GM10266 (cell line): ENCODE measurements around the gene COL23A1.

Experiments
- DNase-seq: peaks from one replicate; pipeline ENCODE4 v3.0.0; 2012; ENCODE audit errors: extremely low spot score
- CTCF ChIP-seq: IDR thresholded peaks from 2 replicates; pipeline ENCODE4 v1.5.1; 2012; ENCODE audit warnings: mild to moderate bottlenecking, low read depth; ENCODE audit not compliant: control insufficient read depth, insufficient read depth; ENCODE audit errors: missing control alignments

COL23A1 gene

DNA sequence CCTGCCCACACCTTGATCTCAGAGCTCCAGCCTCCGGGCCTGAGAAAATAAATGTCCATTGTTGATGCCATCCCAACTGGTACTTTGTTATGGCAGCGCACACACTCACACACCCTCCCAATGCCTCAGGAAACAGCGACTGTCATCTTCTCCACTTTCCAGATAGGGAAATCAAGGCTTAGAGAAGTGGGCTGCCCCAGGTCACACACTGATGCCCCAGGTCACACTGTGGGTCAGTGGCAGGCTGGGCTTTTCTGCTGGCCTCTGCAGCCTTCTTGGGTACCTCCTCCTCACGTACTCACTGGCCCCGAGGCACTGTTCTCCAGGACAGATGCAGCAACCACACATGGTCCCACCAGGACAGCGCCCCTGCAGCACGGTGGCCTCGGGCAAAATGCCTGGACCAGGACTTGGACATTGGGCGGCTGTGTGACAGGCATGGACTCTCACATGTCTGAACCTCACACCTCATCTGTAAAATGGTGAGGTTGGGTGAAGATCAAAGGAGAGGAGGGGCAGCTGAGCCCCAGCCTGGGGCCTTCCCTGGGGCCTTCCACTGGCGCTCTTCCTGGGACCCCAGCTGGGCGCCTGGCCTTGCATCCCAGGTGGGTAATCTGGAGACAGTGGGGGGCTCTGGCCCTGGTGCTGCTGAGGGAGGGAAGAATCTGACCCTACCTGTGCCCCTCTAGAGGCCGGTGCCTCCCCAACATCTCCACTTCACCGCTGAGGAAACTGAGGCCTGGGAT, 156.0 kb downstream of the COL23A1 start:
- no peak for DNase-seq
- no peak for TF ChIP-seq CTCF

DNA sequence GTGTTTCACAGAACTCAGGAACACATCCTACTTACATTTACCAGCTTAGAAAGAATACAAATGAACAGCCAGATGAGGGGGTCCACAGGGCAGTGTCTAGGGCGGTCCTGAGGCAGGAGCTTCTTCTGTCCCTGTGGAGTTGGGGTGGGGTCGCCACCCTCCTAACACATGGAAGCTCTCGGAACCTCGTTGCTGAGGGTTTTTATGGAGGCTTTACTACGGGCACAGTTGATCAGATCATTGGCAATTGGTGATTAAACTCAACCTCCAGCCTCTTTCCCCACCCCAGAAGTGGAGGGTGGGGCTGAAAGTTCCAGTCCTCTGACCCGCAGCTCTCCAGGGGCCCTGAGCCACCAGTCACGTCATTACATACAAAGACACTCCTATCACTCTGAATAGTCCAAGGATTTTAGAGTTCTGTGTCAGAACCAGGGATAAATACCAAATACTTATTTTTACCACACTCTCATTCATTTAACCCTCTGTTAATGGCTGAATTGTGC, 156.9 kb downstream of the COL23A1 start:
- no peak for TF ChIP-seq CTCF
- DNase-seq = no peak

DNA sequence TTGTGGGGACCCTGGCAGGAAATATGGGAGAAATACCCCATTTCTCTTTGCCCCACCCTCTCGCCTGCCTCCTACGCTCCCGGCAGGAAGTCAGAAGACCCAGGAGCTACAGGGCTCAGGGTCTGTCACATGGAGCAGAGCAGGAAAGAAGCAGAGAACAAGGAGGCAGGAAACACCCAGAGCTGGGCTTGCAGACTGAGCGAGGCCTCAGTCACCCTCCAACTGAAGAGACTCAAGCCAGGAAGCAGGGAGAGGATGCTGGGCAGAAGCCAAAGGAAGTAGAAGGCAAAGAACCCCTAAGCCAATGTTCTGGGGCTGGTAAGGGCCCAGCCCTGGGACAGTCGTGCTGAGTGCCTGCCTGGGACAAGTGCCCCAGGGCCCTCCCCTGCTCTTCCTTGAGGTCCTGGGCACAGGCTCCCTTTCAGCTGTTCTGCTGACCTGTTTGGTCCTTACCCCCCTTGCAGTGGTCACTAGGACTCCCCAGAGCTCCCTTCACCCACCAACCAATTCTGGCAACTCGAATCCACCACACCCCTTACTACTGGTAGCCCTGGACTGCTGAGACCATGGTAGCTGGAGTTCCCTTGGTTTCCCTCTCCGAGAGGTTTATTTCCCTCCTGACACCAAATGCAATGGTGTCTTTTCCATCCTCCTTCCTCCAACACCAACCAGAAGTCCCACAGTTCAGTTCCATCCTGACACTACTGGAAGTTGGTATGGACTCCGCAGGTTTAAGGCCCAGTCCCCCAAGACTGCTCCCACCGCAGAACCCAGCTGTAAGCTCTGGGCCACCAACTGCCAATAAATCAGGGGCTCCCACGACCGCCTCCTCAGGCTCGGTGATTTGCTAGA, 157.5 kb downstream of the COL23A1 start:
- no peak for TF ChIP-seq CTCF
- DNase-seq = no peak

GRCh38 chr5:178431782-178432165, 158.4 kb downstream of the COL23A1 start:
- no peak for TF ChIP-seq CTCF
- no peak for DNase-seq

DNA sequence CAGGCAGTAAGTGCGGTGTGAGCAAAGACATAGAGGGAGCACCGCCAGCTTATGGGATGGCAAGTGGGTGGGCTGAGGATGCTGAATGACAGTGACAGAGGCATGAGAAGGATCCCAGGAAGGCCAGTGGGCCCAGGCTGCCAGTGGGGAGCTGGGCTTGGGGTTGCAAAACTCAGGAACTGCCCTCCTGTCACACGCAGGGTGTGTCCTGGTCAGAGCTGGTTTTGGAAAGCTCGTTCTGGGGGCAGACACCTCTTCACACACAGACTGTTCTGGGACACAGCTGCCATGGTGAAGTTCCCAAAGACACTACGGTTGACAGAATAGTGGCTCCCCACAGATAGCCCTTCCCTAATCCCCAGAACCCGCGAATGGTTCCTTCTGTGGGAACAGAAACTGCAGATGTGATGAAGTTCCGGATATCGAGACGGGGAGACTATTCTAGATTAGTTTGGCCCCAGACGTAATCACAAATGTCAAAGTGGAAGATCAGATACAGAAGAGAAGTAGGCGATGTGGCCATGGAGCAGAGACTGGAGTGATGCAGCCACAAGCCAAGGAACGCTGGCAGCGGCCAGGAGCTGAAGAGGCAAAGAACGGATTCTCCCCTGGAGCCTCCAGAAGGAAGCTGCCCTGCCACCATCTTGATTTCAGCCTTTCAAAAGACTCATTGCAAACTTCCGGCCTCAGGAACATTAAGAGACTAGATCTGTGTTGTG, 159.0 kb downstream of the COL23A1 start:
- no peak for DNase-seq
- no peak for TF ChIP-seq CTCF

DNA sequence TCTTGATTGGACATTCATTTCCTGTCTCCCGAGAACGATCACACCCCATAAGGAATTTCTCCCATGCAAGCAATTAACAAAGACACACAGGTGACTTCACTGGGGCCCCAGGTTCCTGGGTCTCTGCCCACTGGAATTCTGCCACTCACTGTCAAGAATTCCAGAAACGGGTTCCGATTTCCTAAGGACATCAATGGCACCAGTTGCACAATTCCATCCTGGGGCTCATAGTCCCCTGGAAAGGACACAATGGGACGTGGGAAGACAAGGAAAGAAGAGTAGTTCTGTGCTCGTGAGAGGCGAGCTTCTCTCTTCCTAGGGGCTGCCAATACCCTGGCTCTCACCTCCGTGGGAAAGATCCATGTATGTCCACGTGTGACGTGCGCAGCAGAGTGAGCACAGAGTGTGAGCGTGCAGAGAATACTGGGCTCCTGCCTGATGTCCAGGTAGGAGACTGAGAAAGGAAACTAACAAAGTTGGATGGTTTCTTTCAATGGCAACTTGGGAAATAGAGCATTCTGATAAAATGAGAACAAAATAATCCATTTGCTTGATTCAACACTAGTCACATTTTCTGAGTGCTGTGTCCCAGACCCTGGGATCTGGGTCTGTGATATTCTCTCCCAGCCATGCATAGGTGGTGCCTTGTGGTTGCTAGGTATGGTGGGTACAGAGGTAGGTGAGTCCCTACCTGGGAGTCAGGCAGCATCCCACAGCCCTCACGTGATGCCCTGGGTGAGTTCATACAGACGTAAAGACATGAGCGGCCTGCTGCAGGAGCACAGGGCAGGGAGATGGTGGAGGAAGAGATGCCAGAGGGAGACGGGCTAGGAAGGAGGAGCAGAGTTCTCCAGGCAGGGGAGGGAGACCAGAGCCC, 159.8 kb downstream of the COL23A1 start:
- no peak for DNase-seq
- TF ChIP-seq CTCF = no peak
